MM.1S (cell line): ENCODE data around the gene EIF5.
A peak's percentile ranks its signal among the peaks of the same experiment; 100 is the strongest.

ENCODE experiments used
- DNase-seq: peaks from one replicate; pipeline ENCODE4 v3.0.0-alpha.2; 2015
- H2AFZ ChIP-seq: fragments of 300-600 bp; sonication (generic); 2 replicates; pipeline ENCODE4 v1.6.0; 2016; ENCODE audit warnings: antibody characterized with exemption, low read length
- H3F3A ChIP-seq: fragments of 300-600 bp; sonication (generic); 2 replicates; pipeline ENCODE4 v1.6.1; 2016; ENCODE audit warnings: mild to moderate bottlenecking, antibody characterized with exemption, low read length, moderate library complexity, mixed read lengths; ENCODE audit not compliant: insufficient read depth
- H3K27ac ChIP-seq: fragments of 300-600 bp; sonication (generic); 2 replicates; pipeline ENCODE4 v1.5.1; 2016; ENCODE audit warnings: mild to moderate bottlenecking, low read length
- H3K27me3 ChIP-seq: fragments of 300-600 bp; sonication (generic); replicated peaks from 2 replicates; pipeline ENCODE4 v1.6.0; 2016; ENCODE audit warnings: low read length; ENCODE audit not compliant: insufficient read depth
- H3K36me3 ChIP-seq: fragments of 300-600 bp; sonication (generic); replicated peaks from 2 replicates; pipeline ENCODE4 v1.6.1; 2016; ENCODE audit warnings: mild to moderate bottlenecking, low read length, mixed read lengths; ENCODE audit not compliant: insufficient read depth
- H3K4me1 ChIP-seq: fragments of 300-600 bp; sonication (generic); 2 replicates; pipeline ENCODE4 v1.6.1; 2016; ENCODE audit warnings: low read length, mixed read lengths
- H3K4me2 ChIP-seq: fragments of 300-600 bp; sonication (generic); 2 replicates; pipeline ENCODE4 v1.6.0; 2016; ENCODE audit warnings: low read depth, low read length
- H3K4me3 ChIP-seq: fragments of 300-600 bp; sonication (generic); 2 replicates; pipeline ENCODE4 v1.5.1; 2016; ENCODE audit warnings: low read length, mixed read lengths
- H3K79me2 ChIP-seq: fragments of 300-600 bp; sonication (generic); 2 replicates; pipeline ENCODE4 v1.6.1; 2016; ENCODE audit warnings: mixed run types, low read length, mixed read lengths
- H3K9ac ChIP-seq: fragments of 300-600 bp; sonication (generic); 2 replicates; pipeline ENCODE4 v1.6.1; 2016; ENCODE audit warnings: low read length, mixed read lengths
- H3K9me2 ChIP-seq: fragments of 300-600 bp; sonication (generic); replicated peaks from 2 replicates; pipeline ENCODE4 v1.6.1; 2016; ENCODE audit warnings: mild to moderate bottlenecking, low read length, mixed read lengths; ENCODE audit not compliant: insufficient read depth
- H3K9me3 ChIP-seq: fragments of 300-600 bp; sonication (generic); replicated peaks from 2 replicates; pipeline ENCODE4 v1.6.1; 2016; ENCODE audit warnings: mild to moderate bottlenecking, low read length, mixed read lengths; ENCODE audit not compliant: insufficient read depth
- H4K20me1 ChIP-seq: fragments of 300-600 bp; sonication (generic); 2 replicates; pipeline ENCODE4 v1.6.1; 2016; ENCODE audit warnings: mild to moderate bottlenecking, low read length, moderate library complexity, mixed read lengths; ENCODE audit not compliant: insufficient read depth
- EZH2 ChIP-seq: fragments of 300-600 bp; sonication (generic); optimal IDR thresholded peaks from 2 replicates; pipeline ENCODE3; 2017; ENCODE audit warnings: low read depth, mild to moderate bottlenecking, antibody characterized with exemption, low read length, mixed read lengths
- EZH2phosphoT487 ChIP-seq: fragments of 300-600 bp; sonication (generic); IDR thresholded peaks from 2 replicates; pipeline ENCODE4 v1.6.1; 2018; ENCODE audit warnings: antibody characterized with exemption, low read length
- TF ChIP-seq, protein P1 (sequence below): fragments of 300-600 bp; sonication (generic); IDR thresholded peaks from 2 replicates; pipeline ENCODE4 v1.5.1; 2016; ENCODE audit warnings: antibody characterized with exemption, low read length, mixed read lengths

EIF5 gene

GRCh38 chr14:103385152-103385928 is 51.3 kb downstream of the EIF5 start, which contains the start of gene MARK3:
Gene MARK3, plus strand, starts transcription at chr14:103385415. Its CDS starts 615 bp downstream, at chr14:103386030.
- H3K4me1 ChIP-seq: no peaks in the 10 kb centered on the region
- peak; percentile 91 for DNase-seq
- 0 out of 2 replicates have a peak, but pooled peaks cover 3% of the 10 kb centered on the region for H3F3A ChIP-seq
- peak within 1 kb of the TSS; percentile 90 for H3K4me2 ChIP-seq
- no peaks in the 10 kb centered on the region for H3K27me3 ChIP-seq
- H3K27ac ChIP-seq: peak within 1 kb of the TSS; percentile 83
- H3K36me3 ChIP-seq: no peaks in the 10 kb centered on the region
- TF ChIP-seq EZH2: no peak
- TF ChIP-seq, protein P1, sequence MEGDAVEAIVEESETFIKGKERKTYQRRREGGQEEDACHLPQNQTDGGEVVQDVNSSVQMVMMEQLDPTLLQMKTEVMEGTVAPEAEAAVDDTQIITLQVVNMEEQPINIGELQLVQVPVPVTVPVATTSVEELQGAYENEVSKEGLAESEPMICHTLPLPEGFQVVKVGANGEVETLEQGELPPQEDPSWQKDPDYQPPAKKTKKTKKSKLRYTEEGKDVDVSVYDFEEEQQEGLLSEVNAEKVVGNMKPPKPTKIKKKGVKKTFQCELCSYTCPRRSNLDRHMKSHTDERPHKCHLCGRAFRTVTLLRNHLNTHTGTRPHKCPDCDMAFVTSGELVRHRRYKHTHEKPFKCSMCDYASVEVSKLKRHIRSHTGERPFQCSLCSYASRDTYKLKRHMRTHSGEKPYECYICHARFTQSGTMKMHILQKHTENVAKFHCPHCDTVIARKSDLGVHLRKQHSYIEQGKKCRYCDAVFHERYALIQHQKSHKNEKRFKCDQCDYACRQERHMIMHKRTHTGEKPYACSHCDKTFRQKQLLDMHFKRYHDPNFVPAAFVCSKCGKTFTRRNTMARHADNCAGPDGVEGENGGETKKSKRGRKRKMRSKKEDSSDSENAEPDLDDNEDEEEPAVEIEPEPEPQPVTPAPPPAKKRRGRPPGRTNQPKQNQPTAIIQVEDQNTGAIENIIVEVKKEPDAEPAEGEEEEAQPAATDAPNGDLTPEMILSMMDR: no peak
- no peak for TF ChIP-seq EZH2phosphoT487
- H3K9me2 ChIP-seq: no peaks in the 10 kb centered on the region
- peak within 1 kb of the TSS; percentile 72 for H2AFZ ChIP-seq
- H3K9me3 ChIP-seq: no peaks in the 10 kb centered on the region
- H3K4me3 ChIP-seq: peak within 1 kb of the TSS; percentile 82
- H3K9ac ChIP-seq: peak within 1 kb of the TSS; percentile 82
- H4K20me1 ChIP-seq: 0 out of 2 replicates have a peak, but pooled peaks cover 4% of the 10 kb centered on the region
- peaks cover 46% of the 10 kb centered on the region for H3K79me2 ChIP-seq

- Histone ChIP-seq H3K9ac (peak overlapping the region; percentile 82), H3K4me1 (no peaks in the 10 kb centered on the region), H2AFZ (no peak overlapping the region; the same call in 1 of the 2 replicates), H3K4me2 (peak overlapping the region; percentile 72), H3K27me3 (no peaks in the 10 kb centered on the region), H3K9me2 (no peaks in the 10 kb centered on the region), H3F3A (0 out of 2 replicates have a peak, but pooled peaks cover 3% of the 10 kb centered on the region), H3K4me3 (peak overlapping the region; percentile 82), H3K27ac (peak overlapping the region; percentile 83; the same call in 1 of the 2 replicates), H3K79me2 (peaks cover 53% of the 10 kb centered on the region), H3K36me3 (no peaks in the 10 kb centered on the region), H4K20me1 (peaks cover 4% of the 10 kb centered on the region; the same call in 1 of the 2 replicates), H3K9me3 (no peaks in the 10 kb centered on the region)
- DNase-seq: peak; percentile 8
- TF ChIP-seq, protein P1: no peak
- TF ChIP-seq EZH2 (no peak), EZH2phosphoT487 (no peak)
Measured at GRCh38 chr14:103385929-103386712, 52.1 kb downstream of the EIF5 start.

DNA sequence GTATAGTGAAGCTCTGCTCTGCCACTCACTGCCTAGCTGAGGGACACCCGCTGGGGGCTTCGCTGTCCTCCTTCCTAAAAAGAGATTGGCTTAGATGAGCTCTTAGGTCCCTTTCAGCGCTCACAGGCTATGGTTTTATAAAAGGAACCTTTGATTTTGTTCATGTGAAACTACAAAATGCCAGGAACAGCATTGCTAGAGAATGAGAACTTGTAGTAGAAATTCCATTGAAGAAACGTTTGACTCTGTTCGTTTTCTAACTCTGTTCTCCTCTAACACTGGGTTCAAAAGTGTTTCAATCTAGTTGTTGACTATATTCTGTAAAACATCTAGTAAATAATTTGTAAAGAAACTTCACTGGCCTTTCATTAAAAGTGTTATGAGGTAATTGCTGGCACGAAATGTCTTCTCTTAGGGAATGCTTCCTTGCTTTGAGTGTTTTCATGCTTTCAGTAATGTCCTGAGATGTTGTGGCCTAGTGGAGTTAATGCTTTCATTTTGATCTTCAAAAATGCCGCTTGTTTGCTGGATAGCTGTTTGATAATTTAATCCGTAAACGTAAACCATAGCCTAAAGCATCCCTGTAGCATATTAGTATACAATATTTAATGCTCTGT is 52.8 kb downstream of the EIF5 start:
- no peaks in the 10 kb centered on the region for H3K36me3 ChIP-seq
- peak overlapping the region; percentile 82 for H3K4me3 ChIP-seq
- H3F3A ChIP-seq: 0 out of 2 replicates have a peak, but pooled peaks cover 3% of the 10 kb centered on the region
- peak overlapping the region; percentile 82; the same call in 1 of the 2 replicates for H3K9ac ChIP-seq
- peaks cover 5% of the 10 kb centered on the region for H4K20me1 ChIP-seq
- no peaks in the 10 kb centered on the region for H3K27me3 ChIP-seq
- H3K4me1 ChIP-seq: no peaks in the 10 kb centered on the region
- H3K27ac ChIP-seq: no peak overlapping the region
- no peaks in the 10 kb centered on the region for H3K9me2 ChIP-seq
- peaks cover 59% of the 10 kb centered on the region for H3K79me2 ChIP-seq
- TF ChIP-seq EZH2 (no peak), EZH2phosphoT487 (no peak)
- TF ChIP-seq, protein P1: no peak
- H2AFZ ChIP-seq: no peak overlapping the region
- peak overlapping the region; percentile 72 for H3K4me2 ChIP-seq
- H3K9me3 ChIP-seq: no peaks in the 10 kb centered on the region
- DNase-seq: no peak
